ENCODE results near the gene HTR4.
"Not testable (repeated sequence)": the region's sequence is repeated elsewhere in the genome, so short reads cannot be mapped to it uniquely, and the experiment has no call there.

HTR4 gene

GRCh38 chr5:148595697-148596096, 58.6 kb downstream of the HTR4 start:
- DNase-seq, result no peak

GRCh38 chr5:148586796-148587195, 67.5 kb downstream of the HTR4 start:
- DNase-seq, result no peak

- DNase-seq, result no peak
Observed at GRCh38 chr5:148585988-148586387, 68.3 kb downstream of the HTR4 start.

- DNase-seq, result no peak
Observed at GRCh38 chr5:148584103-148584502, 70.2 kb downstream of the HTR4 start.

- DNase-seq, result no peak
Observed at GRCh38 chr5:148583421-148583965, 70.8 kb downstream of the HTR4 start.

GRCh38 chr5:148574167-148574566, 80.2 kb downstream of the HTR4 start:
- no peak for DNase-seq

- no peak for DNase-seq
Observed at GRCh38 chr5:148573374-148573773, 81.0 kb downstream of the HTR4 start.

- DNase-seq, result no peak
Observed at GRCh38 chr5:148569948-148570347, 84.4 kb downstream of the HTR4 start.

GRCh38 chr5:148565148-148565547, 89.2 kb downstream of the HTR4 start:
- no peak for DNase-seq

- no peak for DNase-seq
Observed at GRCh38 chr5:148563021-148563420, 91.3 kb downstream of the HTR4 start.

GRCh38 chr5:148561801-148562311, 92.5 kb downstream of the HTR4 start:
- DNase-seq, result no peak

- no peak for DNase-seq
Observed at GRCh38 chr5:148559461-148559860, 94.9 kb downstream of the HTR4 start.

- no peak for DNase-seq
Observed at GRCh38 chr5:148558892-148559291, 95.4 kb downstream of the HTR4 start.

GRCh38 chr5:148556835-148557234, 97.5 kb downstream of the HTR4 start:
- no peak for DNase-seq

GRCh38 chr5:148554621-148555020, 99.7 kb downstream of the HTR4 start:
- DNase-seq, result no peak

- DNase-seq, result no peak
Observed at GRCh38 chr5:148543727-148544126, 110.6 kb downstream of the HTR4 start.

GRCh38 chr5:148542812-148543211, 111.5 kb downstream of the HTR4 start:
- DNase-seq, result no peak

- no peak for DNase-seq
Observed at GRCh38 chr5:148541054-148541835, 113.1 kb downstream of the HTR4 start.

- DNase-seq, result no peak
Observed at GRCh38 chr5:148540647-148541046, 113.7 kb downstream of the HTR4 start.

GRCh38 chr5:148539851-148540250, 114.5 kb downstream of the HTR4 start:
- no peak for DNase-seq

GRCh38 chr5:148535190-148535589, 119.1 kb downstream of the HTR4 start:
- DNase-seq, result no peak

- no peak for DNase-seq
Observed at GRCh38 chr5:148532969-148533670, 121.2 kb downstream of the HTR4 start.

- DNase-seq, result not testable (repeated sequence)
Observed at GRCh38 chr5:148529450-148529849, 124.9 kb downstream of the HTR4 start.

- DNase-seq, result no peak
Observed at GRCh38 chr5:148524721-148525120, 129.6 kb downstream of the HTR4 start.

Data from inflammatory macrophage treated with lipopolysaccharide for 4 hours (primary cell).